NCI-H2107 (cell line): ENCODE measurements around the gene ABCC12.

Source experiments
- DNase-seq: peaks from one replicate; lab custom pipeline; 2025; lab: John Stamatoyannopoulos, UW

The ABCC12 gene

DNA sequence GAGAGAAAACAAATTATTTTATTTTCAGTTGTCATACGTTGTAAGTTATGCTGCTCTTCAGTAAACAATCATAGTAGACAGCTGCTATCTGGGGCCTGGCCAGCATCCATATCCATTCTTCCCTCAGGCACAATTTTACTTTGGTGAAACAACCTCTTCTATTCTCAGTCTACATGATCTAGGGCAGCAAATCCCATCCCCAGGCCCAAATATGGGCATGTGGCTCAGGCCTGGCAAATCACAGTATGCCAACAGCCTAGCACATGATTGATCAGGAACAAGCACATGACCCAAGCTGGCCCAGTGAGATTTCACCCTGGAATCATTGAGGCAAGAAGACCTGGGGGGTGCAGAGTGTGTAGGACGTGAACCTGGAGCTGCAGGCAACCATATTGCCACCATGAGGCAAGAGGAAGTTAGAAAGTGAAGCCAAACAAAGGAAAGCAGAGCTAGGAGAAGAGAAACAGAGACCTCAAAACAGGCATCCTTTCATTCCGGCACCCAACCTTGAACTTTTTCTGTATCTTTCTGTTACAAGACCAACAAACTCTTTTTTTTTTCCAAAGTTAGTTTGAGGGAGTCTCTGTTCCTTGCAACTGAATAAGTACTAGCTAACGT is 10.3 kb upstream of the ABCC12 start:
- DNase-seq: no peak

- DNase-seq: no peak
Measured at GRCh38 chr16:48164907-48165715, 9.3 kb upstream of the ABCC12 start.

DNA sequence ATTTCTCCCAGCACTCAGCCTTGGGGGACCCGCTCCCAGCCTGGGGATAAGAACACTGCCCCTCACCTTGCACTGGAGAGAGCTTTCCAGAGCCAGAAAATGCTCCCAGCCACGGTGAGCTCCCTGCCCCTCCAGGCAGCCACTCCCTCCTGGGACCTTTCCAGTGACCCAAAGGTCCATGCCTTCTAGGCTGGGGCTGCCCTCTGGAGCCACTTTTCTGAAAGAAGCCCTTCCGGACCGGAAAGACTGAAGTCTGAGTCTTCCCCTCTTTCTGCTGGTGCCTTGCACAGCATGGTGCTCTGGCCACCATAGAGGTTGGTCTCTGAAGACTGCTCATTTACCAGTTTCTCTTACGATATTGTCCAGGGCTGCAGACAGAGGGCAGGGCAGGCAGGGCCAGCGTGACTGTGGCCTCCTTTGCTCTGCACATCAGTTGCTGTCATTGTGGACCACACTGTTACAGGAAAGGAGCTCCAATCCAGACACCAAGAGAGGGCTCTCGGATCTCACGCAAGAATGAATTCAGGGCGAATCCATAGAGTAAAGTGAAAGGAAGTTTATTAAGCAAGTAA is 7.1 kb upstream of the ABCC12 start:
- no peak for DNase-seq

- no peak for DNase-seq
Measured at GRCh38 chr16:48161906-48162305, 6.1 kb upstream of the ABCC12 start.

- DNase-seq: no peak
Measured at GRCh38 chr16:48160575-48160974, 4.8 kb upstream of the ABCC12 start.

- DNase-seq: no peak
Measured at GRCh38 chr16:48158296-48158695, 2.5 kb upstream of the ABCC12 start.

DNA sequence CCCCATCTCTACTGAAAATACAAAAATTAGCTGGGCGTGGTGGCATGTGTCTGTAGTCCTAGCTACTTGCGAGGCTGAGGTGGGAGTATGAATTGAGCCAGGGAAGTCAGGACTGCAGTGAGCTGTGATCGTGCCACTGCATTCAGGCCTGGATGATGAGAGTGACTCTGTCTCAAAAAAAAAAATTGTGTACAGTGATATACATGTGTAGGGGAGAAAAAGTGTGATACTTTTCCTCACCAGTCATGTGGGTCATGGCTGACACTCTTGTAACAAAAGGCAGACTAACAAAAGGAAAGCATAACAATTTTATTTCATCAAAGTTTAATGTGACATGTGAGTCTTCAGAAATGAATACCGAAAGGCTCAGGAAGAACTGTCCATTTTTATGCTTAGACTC is 2.0 kb upstream of the ABCC12 start:
- no peak for DNase-seq

DNA sequence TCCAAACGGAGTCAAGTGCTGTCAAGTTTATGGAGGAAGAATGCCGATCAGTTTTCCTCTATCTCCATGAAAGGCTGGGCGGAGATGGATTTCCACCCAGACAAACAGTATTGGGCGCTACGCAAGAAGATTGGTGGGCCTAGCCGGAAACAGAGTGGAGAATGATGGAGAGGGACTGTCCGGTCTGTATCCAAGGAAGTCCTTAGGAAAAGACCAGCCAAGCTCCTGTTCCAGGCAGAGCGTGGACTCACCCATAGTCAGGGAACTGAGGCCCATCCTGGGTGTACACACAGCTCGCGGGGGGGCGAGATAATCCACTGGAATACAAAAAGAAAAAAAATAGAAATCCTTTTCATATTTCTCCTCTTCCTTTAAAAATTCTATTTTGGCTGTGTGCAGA is 1.5 kb upstream of the ABCC12 start:
- no peak for DNase-seq

- peak; percentile 61 for DNase-seq
Measured at GRCh38 chr16:48156790-48157209, 1.0 kb upstream of the ABCC12 start.

GRCh38 chr16:48153774-48154173 is 2.0 kb downstream of the ABCC12 start:
- no peak for DNase-seq

DNA sequence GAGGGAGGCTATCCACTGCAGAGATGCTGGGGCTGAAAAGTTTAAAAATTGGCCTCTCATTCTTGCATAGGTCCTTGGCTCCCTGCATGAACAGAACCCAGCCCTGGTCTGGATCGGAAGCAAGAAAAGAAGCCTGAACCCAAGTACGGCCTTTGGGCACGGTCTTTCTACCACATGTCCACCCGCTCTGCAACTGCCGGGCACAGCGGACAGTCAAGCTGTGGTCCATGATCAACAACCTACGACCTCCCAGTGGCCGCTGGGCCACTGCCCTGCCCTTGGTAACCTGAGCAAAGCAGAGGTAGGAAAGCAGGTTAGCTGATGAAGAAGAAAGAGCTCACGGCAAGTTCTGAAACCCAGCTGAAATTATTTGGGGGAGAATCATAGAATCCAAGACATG is 3.6 kb downstream of the ABCC12 start:
- no peak for DNase-seq

DNA sequence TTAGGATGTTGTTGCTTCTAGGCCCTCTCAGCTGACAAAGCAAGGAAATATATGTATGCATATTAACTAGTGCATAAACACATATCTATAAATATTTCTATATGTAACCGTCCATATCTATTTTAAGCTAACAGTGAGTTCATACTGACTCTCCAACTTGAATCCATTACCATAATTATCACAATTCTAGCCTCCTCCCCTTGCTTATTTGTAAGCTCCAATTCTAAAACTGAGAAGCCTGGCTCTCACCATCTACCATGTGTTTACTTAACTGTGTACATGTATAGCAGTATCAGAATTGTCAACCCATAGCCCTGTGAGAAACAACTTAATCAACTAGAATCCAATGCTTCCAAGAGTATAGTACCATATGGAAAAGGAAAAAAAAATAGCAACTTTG is 5.1 kb downstream of the ABCC12 start:
- DNase-seq: no peak

DNA sequence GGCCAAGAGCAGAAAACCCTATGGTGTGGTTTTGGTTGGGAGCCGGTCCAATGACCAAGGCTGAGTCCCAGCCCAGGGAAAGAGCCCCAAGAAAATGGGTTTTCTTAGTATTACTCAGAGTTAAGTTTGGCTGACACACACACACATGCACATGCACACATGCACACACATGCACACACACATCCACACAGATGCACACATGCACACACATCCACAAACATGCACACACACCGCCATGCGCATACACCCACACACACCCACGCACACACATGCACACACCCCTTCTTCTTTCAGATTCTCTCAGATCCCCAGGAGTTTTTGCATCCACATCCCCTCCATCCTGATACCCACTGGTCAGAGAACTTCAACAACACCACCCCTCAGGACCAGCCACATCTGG is 9.1 kb downstream of the ABCC12 start:
- DNase-seq: no peak

DNA sequence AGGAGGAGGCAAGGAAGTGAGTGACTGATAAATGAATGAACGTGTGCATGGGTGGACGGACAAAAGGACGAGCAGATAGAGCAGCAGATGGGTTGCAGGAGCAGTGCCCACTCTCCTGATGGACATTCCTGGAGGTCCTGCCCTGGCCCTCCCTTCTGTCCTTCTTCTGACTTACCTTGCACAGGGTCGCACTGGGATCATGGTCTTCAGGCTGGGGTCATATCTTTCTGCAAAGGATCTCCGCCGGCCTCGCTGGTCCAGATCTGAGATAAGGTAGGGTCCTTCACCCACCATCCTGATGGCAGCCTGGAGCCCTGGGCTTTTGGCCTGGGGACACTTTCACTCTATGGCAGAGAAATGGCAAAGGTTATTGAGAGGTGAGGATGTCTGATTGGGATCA is 9.7 kb downstream of the ABCC12 start:
- no peak for DNase-seq

GRCh38 chr16:48143812-48144368 is 11.9 kb downstream of the ABCC12 start:
- DNase-seq: no peak

DNA sequence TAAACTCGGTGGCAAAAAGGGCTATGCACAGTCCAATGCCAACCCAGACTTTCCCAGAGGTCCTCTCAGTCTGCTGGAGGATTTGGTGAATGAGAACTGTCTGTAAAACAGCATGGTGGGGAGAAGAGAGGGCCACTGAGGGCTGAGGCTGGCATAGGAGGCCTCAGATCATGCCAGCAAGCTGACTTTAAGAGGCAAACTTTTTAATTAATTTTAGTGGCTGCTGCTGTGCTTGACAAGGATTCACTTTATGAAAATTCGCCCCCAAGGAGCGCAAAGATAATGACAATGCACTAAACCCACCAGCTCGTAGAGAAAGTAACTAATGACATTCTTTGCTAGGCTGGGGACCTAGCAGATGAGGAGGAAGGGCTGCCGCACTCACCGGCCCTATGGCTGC is 15.0 kb downstream of the ABCC12 start:
- no peak for DNase-seq

DNA sequence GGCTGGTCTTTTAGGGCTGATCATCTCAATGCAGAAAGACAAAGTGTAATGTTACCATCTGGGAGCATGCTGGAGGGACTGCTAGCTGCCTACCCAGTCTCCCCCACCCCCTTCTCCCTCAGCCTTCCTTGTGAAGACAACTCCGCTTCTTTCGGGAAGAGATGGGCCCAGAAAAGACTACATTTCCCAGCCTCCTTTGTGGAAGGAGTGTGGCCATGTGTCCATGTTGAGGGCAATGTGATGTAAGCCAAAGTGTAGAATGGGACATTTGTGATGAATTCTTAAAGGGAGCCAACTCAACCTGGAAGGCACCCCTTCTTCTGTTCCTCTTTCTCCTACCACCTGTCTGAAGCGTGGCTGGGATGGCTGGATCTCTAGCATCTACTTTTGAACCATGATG is 16.3 kb downstream of the ABCC12 start:
- no peak for DNase-seq

DNA sequence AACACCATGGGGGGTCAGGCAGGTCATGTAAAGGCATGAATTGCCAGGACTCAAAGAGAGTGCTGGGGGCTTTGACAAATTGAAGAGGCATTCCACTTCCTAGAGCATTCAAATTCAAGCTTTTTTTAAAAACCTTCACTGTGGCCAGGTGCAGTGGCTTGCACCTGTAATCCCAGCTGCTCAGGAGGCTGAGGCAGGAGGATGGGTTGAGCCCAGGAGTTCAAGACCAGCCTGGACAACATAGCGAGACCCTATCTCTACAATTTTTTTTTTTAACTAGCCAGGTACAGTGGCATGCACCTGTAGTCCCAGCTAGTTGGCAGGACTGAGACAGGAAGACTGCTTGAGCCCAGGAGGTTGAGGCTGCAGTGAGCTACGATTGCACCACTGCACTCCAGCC is 17.2 kb downstream of the ABCC12 start:
- no peak for DNase-seq

- no peak for DNase-seq
Measured at GRCh38 chr16:48137822-48138221, 18.0 kb downstream of the ABCC12 start.

DNA sequence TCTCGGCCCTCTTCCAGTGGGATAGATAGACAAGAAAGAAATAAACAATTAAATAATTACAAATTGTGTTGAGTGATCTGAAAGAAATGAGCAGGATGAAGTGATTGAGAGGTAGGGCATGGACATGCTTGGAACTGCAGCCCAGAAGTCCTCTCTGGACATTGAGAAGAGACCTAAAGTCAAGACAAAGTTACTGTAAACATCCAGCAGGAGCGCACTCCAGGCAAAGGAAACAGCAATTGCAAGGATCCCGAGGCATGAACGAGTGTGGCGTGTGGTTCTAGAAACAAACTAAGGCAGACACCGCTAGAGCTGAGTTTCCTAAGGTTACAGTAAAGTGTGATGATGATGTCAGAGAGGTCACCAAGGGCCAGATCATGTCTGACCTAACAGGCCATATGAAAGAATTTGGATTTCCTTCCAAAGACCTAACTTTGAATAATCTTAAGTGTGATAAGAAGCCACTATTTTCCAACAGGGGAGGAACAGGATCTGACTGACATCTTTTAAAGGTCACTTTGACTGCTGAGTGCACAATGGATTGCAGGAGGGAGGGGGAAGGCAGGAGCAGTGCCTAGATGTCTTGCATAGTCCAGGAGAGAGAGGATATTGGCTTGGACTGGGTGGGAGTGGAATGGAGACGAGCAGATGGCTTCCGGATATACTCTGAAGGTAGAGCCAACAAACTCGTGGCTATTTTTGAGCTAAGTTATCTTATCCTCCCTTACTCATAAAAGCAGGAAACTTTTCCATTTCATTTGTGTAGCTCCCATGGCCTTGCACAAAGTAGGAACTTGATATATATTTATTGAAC is 19.0 kb downstream of the ABCC12 start:
- DNase-seq: no peak

GRCh38 chr16:48133455-48134211 is 22.2 kb downstream of the ABCC12 start:
- no peak for DNase-seq

- DNase-seq: no peak
Measured at GRCh38 chr16:48132696-48133095, 23.1 kb downstream of the ABCC12 start.
